Activated CD4-positive, alpha-beta T cell treated with anti-CD3 and anti-CD28 coated beads for 36 hours (primary cell): ENCODE data around the gene PGGHG. TPM values are rescaled to one million over a fixed set of nuclear protein-coding genes. Genes with fewer than 3 reads are reported as not detected.

ENCODE experiments used
- ATAC-seq: fragments of 200-7000 bp; cut with Tn5 transposase; one replicate; pipeline ENCODE4 v1.10.0; 2021; ENCODE audit warnings: mild to moderate bottlenecking, moderate library complexity
- CTCF ChIA-PET: fragments of 350-600 bp; sonication (Branson Sonifier 250); formaldehyde crosslinking; loops from one replicate; lab custom pipeline; 2021; ENCODE audit warnings: antibody characterized with exemption; lab: Charles Lee
- POLR2A ChIA-PET: fragments of 350-600 bp; sonication (Branson Sonifier 250); formaldehyde crosslinking; loops from one replicate; lab custom pipeline; 2021; ENCODE audit warnings: antibody characterized with exemption, inconsistent platforms; lab: Charles Lee
- DNase-seq: peaks from one replicate; pipeline ENCODE4 v3.0.0-alpha.2; 2020
- H3K27ac Mint-ChIP-seq: one replicate; pipeline ENCODE4 v1.8.0; 2021; ENCODE audit warnings: mixed read lengths
- H3K27me3 Mint-ChIP-seq: one replicate; pipeline ENCODE4 v1.8.0; 2021; ENCODE audit warnings: mixed read lengths
- H3K36me3 Mint-ChIP-seq: one replicate; pipeline ENCODE4 v1.8.0; 2021; ENCODE audit warnings: low read depth, mixed read lengths
- H3K4me1 Mint-ChIP-seq: one replicate; pipeline ENCODE4 v1.8.0; 2021; ENCODE audit warnings: mixed read lengths
- H3K4me3 Mint-ChIP-seq: one replicate; pipeline ENCODE4 v1.8.0; 2021; ENCODE audit warnings: mild to moderate bottlenecking, moderate library complexity, mixed read lengths
- H3K9me3 Mint-ChIP-seq: one replicate; pipeline ENCODE4 v1.8.0; 2021; ENCODE audit warnings: low read depth, mixed read lengths
- intact Hi-C, 2 experiments: fragments of 100-400 bp; cut with DNase I in 1 of 2; cut with micrococcal nuclease in 1 of 2; formaldehyde crosslinking; loops; one replicate each; pipeline versions ENCODE4 v1.14.2 to v1.15.1; 2022 to 2024; cut with DNase I, micrococcal nuclease
- total RNA-seq, 2 experiments: library from RNA; stranded (reverse); gene quantifications; one replicate each; pipeline ENCODE4 v1.2.3, GENCODE V29; 2021

PGGHG gene
- total RNA-seq, 2 experiments from 2014 or later: 73.4 to 82.3 TPM

DNA sequence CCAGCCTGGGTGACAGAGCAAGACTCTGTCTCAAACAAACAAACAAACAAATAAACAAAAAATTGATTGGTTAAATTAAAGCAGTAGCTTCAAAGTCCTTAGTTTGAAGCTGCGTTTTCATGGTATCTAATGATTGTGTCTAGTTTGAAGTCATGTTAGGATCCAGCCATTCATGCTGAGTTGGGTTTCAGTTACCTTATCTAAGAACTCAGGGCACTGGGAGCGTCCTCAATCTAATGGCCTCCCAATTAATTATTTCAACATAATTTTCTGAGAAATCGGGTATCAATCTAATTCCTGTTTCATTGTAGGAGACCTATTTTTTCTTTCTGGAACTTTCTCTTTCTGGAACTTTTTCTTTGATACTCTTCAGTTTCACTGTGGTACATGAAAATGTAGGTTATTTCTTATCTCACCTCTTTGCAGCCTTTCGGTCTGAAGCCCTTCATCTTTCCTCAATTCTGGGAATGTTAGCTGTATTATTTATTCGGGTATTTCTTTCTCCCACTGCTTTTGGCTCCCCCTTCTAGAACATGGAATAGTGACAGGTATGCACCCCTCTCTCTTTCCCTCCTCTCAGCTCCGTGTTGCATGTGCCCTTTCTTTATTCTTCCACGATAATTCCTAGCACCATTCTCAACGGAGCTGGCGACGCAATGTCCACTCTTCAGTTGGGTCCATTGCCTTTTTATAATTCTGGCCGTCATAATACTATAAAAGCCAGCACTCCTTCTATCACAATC, 56.1 kb downstream of the PGGHG start:
- Mint-ChIP-seq H3K4me3 (no peak overlapping the region), H3K4me1 (peaks cover 19% of the 10 kb centered on the region), H3K27ac (no peak overlapping the region), H3K36me3 (no peaks in the 10 kb centered on the region), H3K9me3 (no peaks in the 10 kb centered on the region), H3K27me3 (no peaks in the 10 kb centered on the region)
- ChIA-PET POLR2A (no interaction called here), CTCF (interaction anchor here (0.7 to 1.5 kb wide), 4 partner anchors 15 to 127 kb away, joined by 3 to 4 read pairs (median 4); partner anchors contain the start of gene IFITM5)
- ATAC-seq (no peak), DNase-seq (no peak)
- intact Hi-C loops: no loop called here

Other genes with a start within 250 kb of the PGGHG start
- gene SCGB1C1, start 96.0 kb upstream of the PGGHG start, total RNA-seq: not detected
- 10 to 100 TPM; 45.5 to 49.4 TPM for gene BET1L, start 81.7 kb upstream of the PGGHG start, total RNA-seq
- gene RIC8A, start 81.4 kb upstream of the PGGHG start, total RNA-seq: 100 to 1,000 TPM; 104 to 124 TPM
- gene SIRT3, start 52.8 kb upstream of the PGGHG start, total RNA-seq: 10 to 100 TPM; 19.6 to 23.3 TPM
- 100 to 1,000 TPM; 134 to 212 TPM for gene PSMD13, start 52.1 kb upstream of the PGGHG start, total RNA-seq
- gene NLRP6, start 10.7 kb upstream of the PGGHG start, total RNA-seq: under 1 TPM; 0.32 to 0.57 TPM
- not detected for gene IFITM5, start 10.4 kb downstream of the PGGHG start, total RNA-seq
- gene IFITM2, start 18.7 kb downstream of the PGGHG start, total RNA-seq: 100 to 1,000 TPM; 451 to 474 TPM
- 100 to 1,000 TPM; 248 to 285 TPM for gene IFITM1, start 24.9 kb downstream of the PGGHG start, total RNA-seq
- 100 to 1,000 TPM in 1 of 2 experiments, 10 to 100 TPM in 1; 77.5 to 122 TPM for gene IFITM3, start 31.7 kb downstream of the PGGHG start, total RNA-seq
- 1 to 10 TPM; 3.8 to 6.6 TPM for gene B4GALNT4, start 80.4 kb downstream of the PGGHG start, total RNA-seq
- under 1 TPM; 0.07 to 0.18 TPM for gene PKP3, start 105.1 kb downstream of the PGGHG start, total RNA-seq
- 10 to 100 TPM; 33.0 to 34.9 TPM for gene SIGIRR, start 125.9 kb downstream of the PGGHG start, total RNA-seq
- 10 to 100 TPM; 31.7 to 38.8 TPM for gene ANO9, start 152.9 kb downstream of the PGGHG start, total RNA-seq
- 10 to 100 TPM; 14.8 to 18.8 TPM for gene PTDSS2, start 161.2 kb downstream of the PGGHG start, total RNA-seq
- gene RNH1, start 218.1 kb downstream of the PGGHG start, total RNA-seq: 100 to 1,000 TPM; 111 to 116 TPM
- 10 to 100 TPM; 26.8 to 41.9 TPM for gene HRAS, start 246.4 kb downstream of the PGGHG start, total RNA-seq
- gene LRRC56, start 248.4 kb downstream of the PGGHG start, total RNA-seq: under 1 TPM; 0.96 to 0.98 TPM